ENCODE data around the gene CD244.

Gene CD244

GRCh38 chr1:160844447-160845232, 18.0 kb downstream of the CD244 start:
- peak; percentile 18 for DNase-seq

- no peak for DNase-seq
These were observed 21.6 kb downstream of the CD244 start for GRCh38 chr1:160841079-160841478.

GRCh38 chr1:160839746-160840145, 22.9 kb downstream of the CD244 start:
- DNase-seq: no peak

GRCh38 chr1:160838888-160839287, 23.8 kb downstream of the CD244 start:
- peak; percentile 19 for DNase-seq

DNA sequence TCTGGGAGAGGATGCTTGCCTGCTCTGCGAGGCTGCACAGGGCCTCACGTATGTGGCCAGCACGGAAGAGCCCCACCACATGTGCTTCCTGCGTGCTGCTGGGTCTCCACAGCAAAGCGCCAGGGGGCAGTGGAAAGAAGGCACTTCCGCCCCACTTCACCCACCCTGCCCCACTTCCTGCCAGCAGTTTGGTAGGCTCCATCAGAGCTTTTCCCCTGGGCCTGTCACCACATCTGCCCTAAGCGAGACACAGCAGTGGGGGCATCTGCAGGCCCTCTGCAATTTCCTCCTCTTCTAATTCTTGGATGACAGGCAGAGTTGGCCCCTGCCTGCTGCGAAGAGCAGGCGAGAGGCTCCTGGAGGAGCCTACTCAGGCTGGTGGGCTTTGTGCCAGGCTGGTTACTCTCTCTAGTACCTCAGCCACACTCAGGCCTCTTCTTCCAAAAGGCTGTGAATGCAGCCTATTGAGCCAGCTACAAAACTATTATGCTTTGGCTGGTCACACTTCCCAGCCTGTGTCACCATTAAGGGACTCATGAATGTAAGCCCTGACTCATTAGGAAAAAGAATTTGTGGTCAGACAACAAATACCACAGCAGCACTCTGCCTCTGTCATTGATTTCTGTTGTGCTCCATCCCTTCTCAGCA, 25.0 kb downstream of the CD244 start:
- DNase-seq: peak; percentile 81

GRCh38 chr1:160836981-160837557, 25.6 kb downstream of the CD244 start:
- DNase-seq: no peak

- DNase-seq: no peak
These were observed 26.1 kb downstream of the CD244 start for GRCh38 chr1:160836561-160836960.

DNA sequence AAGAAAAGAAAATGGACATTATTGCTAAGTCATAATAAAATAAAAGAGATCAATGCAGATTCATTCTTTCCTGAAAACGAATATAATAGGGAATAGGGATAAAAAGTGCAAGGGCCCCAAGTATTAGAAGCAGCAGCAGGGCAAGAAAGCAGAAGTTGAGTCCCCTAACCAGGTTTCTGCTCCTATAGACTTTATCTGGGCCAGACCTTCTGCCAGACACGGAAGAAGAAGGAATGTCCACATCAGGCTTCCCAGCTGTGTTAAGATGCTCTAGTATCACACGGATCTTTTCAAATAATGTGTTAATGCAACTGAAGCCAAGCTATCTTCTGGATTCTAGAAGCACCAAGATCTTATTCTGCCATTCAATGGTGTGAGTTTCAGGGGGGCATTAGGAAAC, 26.9 kb downstream of the CD244 start:
- DNase-seq: no peak

DNA sequence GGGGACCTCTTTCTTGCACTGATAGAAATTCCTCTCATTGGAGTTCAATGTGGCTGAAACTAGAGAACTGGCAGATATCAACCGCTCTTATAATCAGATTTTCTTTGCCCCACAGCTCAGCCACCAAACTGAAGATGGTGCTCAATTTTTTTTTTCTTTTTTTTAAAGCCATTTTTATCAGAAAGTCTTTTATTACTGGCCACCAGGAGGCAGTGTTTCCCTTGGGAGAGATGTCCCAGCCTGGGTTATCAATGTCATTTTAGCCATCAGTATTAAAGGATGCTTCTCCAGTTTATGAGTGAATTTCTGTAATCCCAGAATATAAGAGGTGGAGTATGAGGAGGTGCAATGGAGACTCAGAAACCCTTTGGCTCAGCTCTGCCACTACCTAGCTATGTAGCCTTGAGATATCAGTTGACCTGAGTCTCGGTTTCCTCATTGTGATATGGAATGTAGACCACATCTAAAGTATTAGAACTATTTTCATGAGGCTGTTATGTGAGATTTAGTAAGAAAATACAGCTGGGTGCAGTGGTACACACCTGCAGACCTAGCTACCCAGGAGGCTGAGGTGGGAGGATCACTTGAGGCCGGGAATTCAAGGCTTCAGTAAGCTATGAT, 27.6 kb downstream of the CD244 start:
- peak; percentile 42 for DNase-seq

- DNase-seq: peak; percentile 67
These were observed 32.1 kb downstream of the CD244 start for GRCh38 chr1:160830321-160831153.

- no peak for DNase-seq
These were observed 32.9 kb downstream of the CD244 start for GRCh38 chr1:160829766-160830165.

DNA sequence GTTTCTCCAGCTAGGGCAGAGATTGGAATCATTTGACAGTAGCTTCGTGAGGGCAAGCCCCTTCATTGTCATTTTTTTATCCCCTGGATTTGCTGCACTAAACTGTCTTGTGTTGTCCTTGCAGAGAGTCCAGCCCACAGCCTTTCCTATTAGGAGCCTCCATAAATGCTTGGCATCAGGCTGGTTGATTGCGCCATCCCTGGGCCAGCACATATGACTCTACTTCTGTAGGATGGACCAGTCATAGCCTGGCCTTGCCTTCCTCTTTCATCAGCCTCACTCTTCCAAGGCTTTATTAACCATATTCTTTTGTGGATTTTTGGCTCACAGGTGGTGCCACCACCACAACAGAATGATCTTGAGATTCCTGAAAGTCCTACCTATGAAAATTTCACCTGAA, 35.3 kb downstream of the CD244 start:
- no peak for DNase-seq

DNA sequence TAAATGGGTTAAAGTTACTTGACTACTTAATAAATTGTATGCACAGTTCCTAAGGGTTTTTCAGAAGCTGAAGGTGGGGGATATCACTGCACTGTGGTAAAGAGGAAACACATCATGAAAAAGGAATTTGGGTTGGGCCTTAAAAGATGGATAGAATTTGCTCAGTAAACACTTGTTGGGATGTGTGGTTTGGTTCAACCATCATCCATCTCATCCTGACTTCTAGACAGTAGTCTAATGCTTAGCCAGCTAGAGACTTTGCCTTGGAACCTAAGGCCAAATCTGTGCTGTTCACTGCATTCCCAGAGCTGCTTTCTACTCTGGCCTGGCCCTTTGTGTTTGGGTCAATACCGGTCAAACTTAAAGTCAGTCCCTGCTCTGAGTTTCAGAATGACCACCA, 36.1 kb downstream of the CD244 start:
- no peak for DNase-seq

- no peak for DNase-seq
These were observed 39.4 kb downstream of the CD244 start for GRCh38 chr1:160823296-160823695.

DNA sequence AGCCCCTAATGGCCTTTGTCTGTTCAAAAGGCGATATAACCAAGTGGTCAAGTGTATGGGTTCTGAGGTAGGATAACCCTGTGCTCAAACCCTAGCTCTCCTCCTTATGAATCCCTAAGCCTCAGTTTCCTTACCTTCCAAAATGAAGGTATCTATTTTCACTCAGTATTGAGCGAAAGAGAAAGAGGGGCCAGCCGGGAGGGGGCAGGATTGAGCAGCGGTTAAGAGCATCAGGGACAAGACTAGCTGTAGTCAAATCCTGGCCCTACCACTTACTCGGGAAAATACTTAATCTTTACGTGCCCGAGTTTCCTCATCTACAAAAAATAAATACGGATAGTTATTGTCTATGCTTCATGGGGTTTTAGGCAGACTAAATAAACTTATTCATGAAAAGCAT, 41.1 kb downstream of the CD244 start:
- DNase-seq: no peak

DNA sequence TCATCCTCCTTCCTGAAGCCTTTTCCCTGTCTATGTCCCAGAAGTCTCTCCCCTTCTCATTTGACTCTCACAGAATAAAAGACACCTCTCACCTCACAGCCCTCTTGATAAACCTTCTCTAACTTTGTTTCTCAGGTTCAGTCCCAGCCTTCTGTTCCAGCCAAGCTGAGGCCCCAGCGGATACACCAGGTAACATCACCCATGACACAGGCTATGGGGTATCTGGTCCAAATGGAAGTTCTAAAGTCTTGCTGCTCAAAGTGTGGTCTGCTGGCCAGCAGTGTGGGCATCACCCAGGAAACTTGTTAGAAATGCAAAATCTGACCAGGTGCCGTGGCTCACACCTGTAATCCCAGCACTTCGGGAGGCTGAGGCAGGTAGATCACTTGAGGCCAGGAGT, 43.5 kb downstream of the CD244 start:
- no peak for DNase-seq

DNA sequence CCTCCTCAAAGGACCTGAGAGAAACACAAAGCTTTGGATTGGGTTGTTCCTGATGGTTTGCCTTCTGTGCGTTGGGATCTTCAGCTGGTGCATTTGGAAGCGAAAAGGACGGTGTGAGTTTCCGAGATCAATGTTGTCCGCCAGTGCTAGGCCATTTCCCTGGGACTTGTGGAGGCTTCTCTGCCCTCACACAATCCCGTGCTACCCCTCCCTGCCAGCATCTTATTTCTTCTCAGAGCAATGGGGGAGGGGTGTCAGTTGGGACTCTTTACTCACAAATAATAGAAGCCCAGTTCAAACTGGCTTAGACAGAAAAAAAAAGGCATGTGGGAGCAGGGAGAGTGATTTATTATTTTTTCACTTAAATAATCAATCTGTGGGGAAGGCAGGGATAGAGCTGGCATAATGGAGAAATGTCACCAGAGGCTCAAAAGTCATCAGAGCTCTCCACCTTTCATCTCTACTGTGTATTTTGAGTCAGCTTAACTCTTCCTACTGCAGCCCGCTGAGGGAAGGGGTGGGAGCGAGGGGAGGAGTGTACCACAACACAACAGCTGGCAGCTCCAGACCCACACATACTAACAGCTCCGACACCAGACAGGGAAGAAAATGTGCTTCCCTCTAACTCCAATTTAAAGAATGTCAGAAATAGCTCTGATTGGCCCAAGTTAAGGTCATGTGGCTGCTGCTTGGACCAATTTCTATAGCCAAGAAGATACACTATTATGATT, 44.3 kb downstream of the CD244 start:
- no peak for DNase-seq

- DNase-seq: no peak
These were observed 47.8 kb downstream of the CD244 start for GRCh38 chr1:160814856-160815255.

- no peak for DNase-seq
These were observed 48.4 kb downstream of the CD244 start for GRCh38 chr1:160814316-160814715.

- peak; percentile 75 for DNase-seq
These were observed 49.5 kb downstream of the CD244 start for GRCh38 chr1:160813215-160813614.

- DNase-seq: no peak
These were observed 51.5 kb downstream of the CD244 start for GRCh38 chr1:160811147-160811546.

GRCh38 chr1:160810486-160810885, 52.2 kb downstream of the CD244 start:
- DNase-seq: no peak
